Activated gamma-delta T cell treated with Interleukin-2 at 50 U/mL for 16 hours (primary cell): ENCODE measurements around the gene WDFY4.

Source experiments
- DNase-seq: peaks from one replicate; pipeline ENCODE4 v3.0.0-alpha.2; 2020

Gene WDFY4

DNA sequence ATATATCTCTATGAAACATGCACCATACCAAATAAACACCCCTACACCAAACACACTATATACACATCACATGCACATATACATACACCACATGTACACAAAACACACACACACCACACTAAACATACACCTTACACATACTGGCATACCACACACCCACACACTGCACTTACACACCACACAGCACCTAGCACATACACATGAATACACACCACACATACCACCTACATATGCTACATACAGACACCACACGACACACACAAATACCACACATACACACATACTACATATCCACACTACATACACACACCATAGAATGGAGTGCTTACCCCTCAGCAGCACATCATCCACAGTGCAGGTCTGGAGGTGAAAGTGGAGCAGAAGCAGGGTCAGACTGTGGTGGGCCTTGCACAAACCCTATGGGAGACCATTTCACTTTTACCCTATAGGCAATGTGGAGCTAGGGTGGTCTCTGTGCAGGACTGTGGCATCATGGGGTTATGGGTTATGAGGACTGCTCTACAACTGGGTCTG is 64.6 kb downstream of the WDFY4 start:
- no peak for DNase-seq

DNA sequence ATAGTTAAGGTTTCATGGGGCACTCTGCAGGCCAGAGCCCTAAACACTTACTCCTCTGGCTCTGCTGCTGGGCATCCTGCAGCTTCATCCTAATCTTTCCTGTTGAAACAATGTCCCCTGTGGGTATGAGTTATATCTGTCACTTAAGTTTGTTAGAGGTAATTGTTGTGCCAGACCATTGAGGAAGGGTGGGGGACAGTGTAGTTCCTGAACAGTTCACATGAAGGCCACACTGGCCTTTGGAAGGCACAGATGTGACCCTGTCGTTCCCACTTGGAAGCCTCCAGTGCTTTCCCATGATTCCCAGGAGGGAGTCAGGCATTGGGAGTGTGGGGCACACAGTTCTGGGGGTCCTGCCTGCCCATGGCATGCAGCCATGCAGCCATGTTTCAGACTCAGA is 65.3 kb downstream of the WDFY4 start:
- DNase-seq, result no peak

- no peak for DNase-seq
These were observed 66.3 kb downstream of the WDFY4 start for GRCh38 chr10:48750991-48751390.

- DNase-seq, result no peak
These were observed 67.1 kb downstream of the WDFY4 start for GRCh38 chr10:48751730-48752129.

- DNase-seq, result no peak
These were observed 73.7 kb downstream of the WDFY4 start for GRCh38 chr10:48758411-48758810.

GRCh38 chr10:48759113-48759901 is 74.6 kb downstream of the WDFY4 start:
- no peak for DNase-seq

GRCh38 chr10:48760983-48761382 is 76.3 kb downstream of the WDFY4 start:
- no peak for DNase-seq

GRCh38 chr10:48762064-48763042 is 77.7 kb downstream of the WDFY4 start:
- DNase-seq, result no peak

- DNase-seq, result no peak
These were observed 78.8 kb downstream of the WDFY4 start for GRCh38 chr10:48763403-48763965.

DNA sequence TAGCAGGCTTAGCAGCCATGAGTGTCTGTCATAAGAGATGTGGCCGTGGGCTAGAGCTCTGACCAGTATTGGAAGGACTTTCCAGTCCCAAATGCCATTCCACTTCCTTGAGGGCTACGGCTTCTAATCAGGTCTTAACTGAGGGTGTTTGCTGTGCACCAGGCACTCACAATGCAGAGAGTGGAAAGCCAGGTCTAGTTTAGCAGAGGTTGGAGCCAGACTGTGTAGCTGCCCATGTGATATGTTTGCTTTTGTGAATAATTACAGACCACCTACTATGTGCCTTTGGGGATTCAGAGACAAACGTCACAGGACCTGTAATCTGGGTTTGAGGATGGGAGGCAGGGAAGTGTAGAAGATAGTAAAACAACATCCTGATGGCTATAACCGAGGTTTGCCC is 79.8 kb downstream of the WDFY4 start:
- DNase-seq, result no peak

DNA sequence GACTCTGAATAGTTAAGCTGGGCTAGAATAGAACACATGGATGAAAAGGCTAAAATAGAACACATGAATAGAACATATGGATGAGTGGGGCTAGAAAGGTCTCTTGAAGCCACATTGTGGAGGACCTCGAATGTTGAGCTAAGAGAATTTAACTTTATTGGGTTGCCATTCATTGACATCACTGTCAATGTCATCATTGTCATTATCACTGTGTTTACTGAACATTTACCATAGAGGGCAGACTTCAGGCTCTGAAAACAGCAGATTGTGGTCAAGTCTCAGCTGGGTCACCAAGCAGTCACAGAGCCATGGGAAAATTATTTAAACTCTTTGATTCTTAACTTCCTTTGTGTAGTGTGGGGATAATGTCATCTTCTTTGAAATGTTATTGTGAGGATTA is 80.4 kb downstream of the WDFY4 start:
- no peak for DNase-seq

DNA sequence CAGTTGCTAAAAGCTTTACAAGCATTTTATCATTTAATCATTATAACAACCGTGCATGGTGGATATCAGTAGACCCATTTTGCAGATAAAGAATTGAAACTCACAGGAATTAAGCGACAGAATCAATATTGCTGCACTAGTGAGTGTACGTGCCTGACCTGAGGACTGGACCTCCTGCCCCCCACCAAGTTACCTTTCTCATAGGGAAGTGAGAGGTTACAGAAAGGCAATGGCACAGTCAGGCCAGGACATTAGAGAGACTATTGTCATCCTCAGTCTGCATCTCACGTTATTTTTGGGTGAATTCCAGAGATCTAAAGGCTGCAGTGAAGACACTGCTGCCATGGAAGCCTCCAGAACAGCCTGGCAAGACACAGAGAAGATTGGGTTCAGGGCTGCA is 80.9 kb downstream of the WDFY4 start:
- no peak for DNase-seq

GRCh38 chr10:48767373-48768143 is 82.9 kb downstream of the WDFY4 start:
- DNase-seq, result no peak

GRCh38 chr10:48768144-48768766 is 83.6 kb downstream of the WDFY4 start:
- DNase-seq, result no peak

DNA sequence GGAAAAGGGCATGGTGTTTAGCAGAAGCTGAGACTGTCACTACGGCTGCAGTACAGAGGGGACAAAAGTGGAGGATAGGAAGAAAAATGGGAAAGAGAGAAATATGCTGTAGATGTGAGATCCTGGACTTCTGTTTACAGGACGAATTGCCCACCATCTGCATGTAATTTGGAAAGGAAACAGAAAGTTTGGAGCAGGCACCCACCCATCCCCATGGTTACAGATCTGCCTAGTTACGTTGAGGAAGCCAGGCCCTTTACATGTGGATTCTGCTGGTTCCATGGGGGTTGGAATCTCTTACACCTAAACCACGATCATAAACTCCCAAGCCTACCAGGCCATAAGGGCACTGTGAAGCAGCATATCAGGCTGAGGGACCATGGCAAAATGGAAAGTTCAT is 84.3 kb downstream of the WDFY4 start:
- DNase-seq, result no peak

DNA sequence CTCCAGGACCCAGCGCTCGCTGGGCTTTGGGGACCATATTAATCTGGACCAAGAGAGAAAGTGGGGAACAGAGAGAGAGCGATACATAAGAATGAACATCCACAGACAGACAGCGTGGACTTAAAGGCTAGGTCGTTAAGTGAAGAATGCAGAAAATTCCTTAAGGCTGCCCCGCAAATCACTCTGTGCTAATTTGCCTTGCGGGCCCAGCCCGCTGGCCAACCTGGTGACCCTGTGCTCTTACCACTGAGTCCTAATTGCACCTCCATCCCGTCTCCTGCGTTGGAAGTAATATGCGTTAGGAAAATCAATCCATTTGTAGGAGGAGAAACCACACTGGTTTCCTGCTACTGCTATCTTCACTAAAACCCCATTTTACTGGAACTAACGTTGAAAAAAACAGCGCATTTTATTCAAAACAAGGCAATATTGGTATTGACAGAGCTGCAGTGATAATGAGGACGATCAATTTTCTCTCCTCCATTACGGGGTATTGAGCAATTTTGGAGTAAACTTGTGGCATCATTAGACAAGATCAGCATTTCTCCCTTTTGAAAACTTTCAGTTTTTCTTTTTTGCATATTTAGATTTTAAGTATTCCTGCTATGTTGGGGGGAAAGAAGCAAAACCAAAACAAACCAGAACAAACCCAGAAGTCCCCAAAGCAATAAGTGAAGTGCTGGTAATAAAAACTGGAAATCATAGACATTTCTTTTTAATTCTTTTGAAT is 85.2 kb downstream of the WDFY4 start:
- DNase-seq, result no peak

DNA sequence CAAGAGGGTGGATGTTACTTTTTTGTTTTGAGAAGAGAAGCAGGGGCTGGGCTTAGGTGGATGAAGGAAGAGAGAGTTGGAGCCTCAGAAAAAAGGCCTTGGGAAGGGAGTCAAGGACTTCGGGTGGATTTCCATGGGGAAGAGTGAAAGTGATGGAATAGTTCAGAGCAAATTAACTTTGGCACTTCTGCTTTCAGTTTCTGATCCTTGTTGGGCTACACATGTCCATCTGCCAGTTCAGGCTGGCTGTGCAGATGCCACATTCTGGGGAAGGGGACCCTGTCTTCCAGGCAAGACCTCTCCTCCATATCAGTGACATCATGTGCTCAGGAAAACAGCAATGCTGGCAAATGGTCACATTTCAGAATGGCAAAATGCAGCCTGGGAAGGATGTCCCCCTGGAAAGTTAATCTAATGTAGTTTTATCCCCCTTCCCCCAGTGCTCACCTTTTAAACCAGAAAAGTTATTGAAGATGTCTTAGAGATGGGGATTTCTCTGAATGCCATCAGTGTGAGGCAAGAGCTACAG is 86.0 kb downstream of the WDFY4 start:
- DNase-seq, result no peak

DNA sequence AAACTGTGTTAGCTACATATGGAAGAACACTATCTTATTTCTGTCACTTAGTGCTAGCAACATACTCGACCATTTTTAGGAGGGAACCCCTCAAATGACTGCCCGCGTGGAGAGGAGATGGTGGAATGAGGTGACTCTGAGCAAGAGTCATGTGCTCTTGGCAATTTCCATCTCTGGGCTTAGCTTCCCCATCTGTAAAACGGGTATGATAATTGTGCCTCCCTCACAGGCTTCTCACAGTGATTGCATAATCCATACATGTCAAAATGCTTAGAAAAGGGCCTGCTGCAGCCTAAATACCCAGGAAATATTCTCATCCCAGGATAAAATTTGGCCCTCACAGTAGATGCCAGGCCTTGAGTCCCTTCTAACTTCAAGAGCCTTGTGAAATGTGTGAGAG is 86.6 kb downstream of the WDFY4 start:
- DNase-seq, result no peak

DNA sequence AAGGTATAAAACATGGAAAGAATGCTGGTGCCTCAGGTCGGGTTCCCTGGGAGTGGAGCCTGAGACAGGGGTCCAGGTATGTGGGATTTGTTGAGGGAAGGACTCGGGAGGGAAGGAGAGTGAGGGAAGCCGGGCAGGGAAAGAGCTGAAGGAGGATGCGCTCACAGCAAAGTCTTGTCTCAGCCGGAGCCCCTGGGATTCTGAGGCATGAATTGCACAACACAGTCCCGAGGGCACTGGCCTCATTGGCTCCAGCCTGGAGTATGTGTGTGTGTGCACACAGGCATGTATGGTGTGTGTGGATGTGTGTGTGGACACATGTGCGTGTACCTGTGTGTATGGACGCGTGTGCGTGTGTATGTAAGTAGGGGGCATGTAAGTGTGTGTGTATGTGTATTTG is 87.4 kb downstream of the WDFY4 start:
- DNase-seq, result no peak

- no peak for DNase-seq
These were observed 88.9 kb downstream of the WDFY4 start for GRCh38 chr10:48773580-48773979.
